Activated T-cell treated with anti-CD3 and anti-CD28 coated beads for 1 hour (primary cell): ENCODE measurements around the gene MAPRE2.

ENCODE experiments used
- DNase-seq: peaks from one replicate; pipeline ENCODE4 v3.0.0-alpha.2; 2020; ENCODE audit warnings: low read depth

MAPRE2 gene

GRCh38 chr18:35062408-35062807, 21.2 kb downstream of the MAPRE2 start:
- no peak for DNase-seq

- no peak for DNase-seq
Measured at GRCh38 chr18:35063875-35064690, 22.9 kb downstream of the MAPRE2 start.

GRCh38 chr18:35067454-35067853, 26.2 kb downstream of the MAPRE2 start:
- no peak for DNase-seq

- no peak for DNase-seq
Measured at GRCh38 chr18:35071819-35072247, 30.6 kb downstream of the MAPRE2 start.

GRCh38 chr18:35072616-35073015, 31.4 kb downstream of the MAPRE2 start:
- no peak for DNase-seq

- DNase-seq = no peak
Measured at GRCh38 chr18:35073186-35074105, 32.2 kb downstream of the MAPRE2 start.

- no peak for DNase-seq
Measured at GRCh38 chr18:35074581-35074980, 33.4 kb downstream of the MAPRE2 start.

GRCh38 chr18:35075132-35075531, 33.9 kb downstream of the MAPRE2 start:
- DNase-seq = no peak

GRCh38 chr18:35076135-35076924, 35.1 kb downstream of the MAPRE2 start:
- no peak for DNase-seq

GRCh38 chr18:35077937-35078336, 36.7 kb downstream of the MAPRE2 start:
- DNase-seq = no peak

GRCh38 chr18:35080058-35080457, 38.8 kb downstream of the MAPRE2 start:
- no peak for DNase-seq

GRCh38 chr18:35083174-35083712, 42.0 kb downstream of the MAPRE2 start:
- DNase-seq = no peak

- DNase-seq = no peak
Measured at GRCh38 chr18:35084494-35085449, 43.6 kb downstream of the MAPRE2 start.

- DNase-seq = no peak
Measured at GRCh38 chr18:35085450-35086380, 44.5 kb downstream of the MAPRE2 start.

GRCh38 chr18:35086704-35087103, 45.5 kb downstream of the MAPRE2 start:
- DNase-seq = no peak

- no peak for DNase-seq
Measured at GRCh38 chr18:35087726-35088125, 46.5 kb downstream of the MAPRE2 start.

- DNase-seq = no peak
Measured at GRCh38 chr18:35088921-35089320, 47.7 kb downstream of the MAPRE2 start.

GRCh38 chr18:35089382-35089781, 48.2 kb downstream of the MAPRE2 start:
- no peak for DNase-seq

GRCh38 chr18:35089891-35090550, 48.8 kb downstream of the MAPRE2 start:
- DNase-seq = no peak
